PC-9 (cell line): ENCODE measurements around the gene NR6A1. TPM values are rescaled to one million over a fixed set of nuclear protein-coding genes. Genes with fewer than 3 reads are reported as not detected.

Experiments used
- BruUV-seq: library from RNA; stranded (reverse); fragments of 400-500 nt; replicated peaks from 2 replicates; lab custom pipeline; 2021; lab: Mats Ljungman, UMichigan
- CTCF ChIA-PET: fragments of 300-600 bp; sonication (Branson Sonifier 250); formaldehyde crosslinking; loops from one replicate; lab custom pipeline; 2022; ENCODE audit warnings: antibody characterized with exemption; lab: Charles Lee
- POLR2A ChIA-PET: fragments of 300-600 bp; sonication (Branson Sonifier 250); formaldehyde crosslinking; loops from one replicate; lab custom pipeline; 2022; ENCODE audit warnings: antibody characterized with exemption; ENCODE audit not compliant: unreplicated experiment; lab: Charles Lee
- DNase-seq, 2 experiments: peaks; one replicate each; pipeline versions ENCODE4 v3.0.0 to v3.0.0-alpha.2; 2015 to 2022; ENCODE audit warnings: mixed read lengths in 1 of 2
- H2AFZ ChIP-seq: fragments of 200-600 bp; sonication (generic); 2 replicates; pipeline ENCODE4 v1.8.1; 2017; ENCODE audit warnings: antibody characterized with exemption
- H3F3A ChIP-seq: fragments of 200-600 bp; sonication (generic); 2 replicates; pipeline ENCODE4 v1.8.1; 2017; ENCODE audit warnings: antibody characterized with exemption, mild to moderate bottlenecking, low read depth; ENCODE audit not compliant: insufficient read depth
- H3K27ac ChIP-seq: fragments of 200-600 bp; sonication (generic); 2 replicates; pipeline ENCODE4 v1.6.1; 2016; ENCODE audit warnings: mixed run types
- H3K27me3 ChIP-seq: fragments of 200-600 bp; sonication (generic); 2 replicates; pipeline ENCODE4 v1.6.1; 2016; ENCODE audit warnings: low read depth, mixed run types; ENCODE audit not compliant: insufficient read depth
- H3K36me3 ChIP-seq: fragments of 200-600 bp; sonication (generic); 2 replicates; pipeline ENCODE4 v1.6.1; 2016; ENCODE audit warnings: low read depth, mixed run types
- H3K4me1 ChIP-seq: fragments of 200-600 bp; sonication (generic); replicated peaks from 2 replicates; pipeline ENCODE4 v1.6.1; 2016; ENCODE audit warnings: mixed run types; ENCODE audit not compliant: insufficient read depth
- H3K4me2 ChIP-seq: fragments of 200-600 bp; sonication (generic); 2 replicates; pipeline ENCODE4 v1.6.1; 2017; ENCODE audit warnings: mixed run types
- H3K4me3 ChIP-seq: fragments of 200-600 bp; sonication (generic); 2 replicates; pipeline ENCODE4 v1.6.1; 2016; ENCODE audit warnings: mixed run types
- H3K79me2 ChIP-seq: fragments of 200-600 bp; sonication (generic); 2 replicates; pipeline ENCODE4 v1.6.1; 2017; ENCODE audit warnings: low read depth, mixed run types
- H3K9me2 ChIP-seq: fragments of 200-600 bp; sonication (generic); 2 replicates; pipeline ENCODE4 v1.8.1; 2017; ENCODE audit warnings: mild to moderate bottlenecking; ENCODE audit not compliant: insufficient read depth
- H3K9me3 ChIP-seq: fragments of 200-600 bp; sonication (generic); 2 replicates; pipeline ENCODE4 v1.8.1; 2016; ENCODE audit warnings: low read depth; ENCODE audit not compliant: insufficient read depth
- H4K20me1 ChIP-seq: fragments of 200-600 bp; sonication (generic); 2 replicates; pipeline ENCODE4 v1.8.1; 2017; ENCODE audit not compliant: insufficient read depth
- CTCF ChIP-seq: fragments of 200-600 bp; sonication (generic); conservative IDR thresholded peaks from 2 replicates; pipeline ENCODE4 v1.6.1; 2017; ENCODE audit warnings: mixed run types, antibody characterized with exemption, mild to moderate bottlenecking, moderate library complexity
- EZH2 ChIP-seq: fragments of 200-600 bp; sonication (generic); IDR thresholded peaks from 2 replicates; pipeline ENCODE4 v1.8.0; 2017; ENCODE audit warnings: antibody characterized with exemption, low read depth
- intact Hi-C: fragments of 100-400 bp; cut with micrococcal nuclease; formaldehyde crosslinking; loops from one replicate; pipeline ENCODE4 v1.10.0; 2022; ENCODE audit not compliant: unreplicated experiment
- total RNA-seq: library from RNA; stranded (reverse); gene quantifications from 2 replicates; pipeline ENCODE4 v1.2.3, GENCODE V29; 2021

Gene NR6A1
- total RNA-seq, 1 experiment from 2014 or later = 13.0 TPM

- H3K27ac ChIP-seq = no peak overlapping the region
- H3K4me1 ChIP-seq = peaks cover 22% of the 10 kb centered on the region
- no peak overlapping the region for H2AFZ ChIP-seq
- no peaks in the 10 kb centered on the region for H3K9me3 ChIP-seq
- H3F3A ChIP-seq = peaks cover 11% of the 10 kb centered on the region
- DNase-seq = no peak
- H3K4me3 ChIP-seq = no peak overlapping the region
- POLR2A ChIA-PET = no interaction called here
- no peaks in the 10 kb centered on the region for H3K9me2 ChIP-seq
- no peaks in the 10 kb centered on the region for H4K20me1 ChIP-seq
- CTCF ChIA-PET = no interaction called here
- H3K4me2 ChIP-seq = no peak overlapping the region
- intact Hi-C loops = no loop called here
- no peaks in the 10 kb centered on the region for H3K79me2 ChIP-seq
- no TSS peak for BruUV-seq
- H3K27me3 ChIP-seq = no peaks in the 10 kb centered on the region
- no peaks in the 10 kb centered on the region for H3K36me3 ChIP-seq
- TF ChIP-seq CTCF = no peak
- TF ChIP-seq EZH2 = no peak
Observed at GRCh38 chr9:124526174-124526573, 244.9 kb downstream of the NR6A1 start.

- H3K9me3 ChIP-seq = no peaks in the 10 kb centered on the region
- no peak overlapping the region for H3K4me2 ChIP-seq
- no peaks in the 10 kb centered on the region for H4K20me1 ChIP-seq
- no peak overlapping the region for H3K27ac ChIP-seq
- H3K27me3 ChIP-seq = no peaks in the 10 kb centered on the region
- H3K9me2 ChIP-seq = no peaks in the 10 kb centered on the region
- no peaks in the 10 kb centered on the region for H3F3A ChIP-seq
- no peak overlapping the region for H3K4me3 ChIP-seq
- no peaks in the 10 kb centered on the region for H3K36me3 ChIP-seq
- intact Hi-C loops = no loop called here
- no peak overlapping the region for H2AFZ ChIP-seq
- H3K4me1 ChIP-seq = peaks cover 2% of the 10 kb centered on the region
- H3K79me2 ChIP-seq = no peaks in the 10 kb centered on the region
- ChIA-PET CTCF (no interaction called here), POLR2A (interaction anchor here (0.6 kb wide), 1 partner anchor 8 kb away, joined by 5 read pairs; no protein-coding TSS in a partner anchor)
- no TSS peak for BruUV-seq
- TF ChIP-seq CTCF (no peak), EZH2 (no peak)
- DNase-seq = no peak
Observed at GRCh38 chr9:124522121-124523098, 248.7 kb downstream of the NR6A1 start.

GRCh38 chr9:124521142-124521541, 250.0 kb downstream of the NR6A1 start:
- Histone ChIP-seq H3K79me2 (no peaks in the 10 kb centered on the region), H3K4me2 (no peak overlapping the region), H3K36me3 (no peaks in the 10 kb centered on the region), H2AFZ (no peak overlapping the region), H3K4me3 (no peak overlapping the region), H3K9me2 (no peaks in the 10 kb centered on the region), H3K27me3 (no peaks in the 10 kb centered on the region), H3F3A (no peaks in the 10 kb centered on the region; the same call in 1 of the 2 replicates), H4K20me1 (no peaks in the 10 kb centered on the region), H3K9me3 (no peaks in the 10 kb centered on the region), H3K4me1 (no peaks in the 10 kb centered on the region), H3K27ac (no peak overlapping the region)
- POLR2A ChIA-PET = no interaction called here
- intact Hi-C loops = no loop called here
- CTCF ChIA-PET = no interaction called here
- no peak for DNase-seq
- TF ChIP-seq EZH2 (no peak), CTCF (no peak)
- BruUV-seq = no TSS peak
